ENCODE data around the gene ZNF217.
"Not testable (repeated sequence)": the region's sequence is repeated elsewhere in the genome, so short reads cannot be mapped to it uniquely, and the experiment has no call there.

ZNF217 gene

GRCh38 chr20:53592992-53593465, 610 bp downstream of the ZNF217 start:
- H3K4me3 ChIP-seq (ENCODE audit: control insufficient read depth, low read depth, low read length): peak overlapping the region; percentile 63
- TF ChIP-seq CTCF (conservative IDR thresholded peaks at IDR 0.05; ENCODE audit: control insufficient read depth, insufficient read depth, low read depth, low read length): no peak
- DNase-seq (ENCODE audit: low read depth): no peak

GRCh38 chr20:53592454-53592991, 1.1 kb downstream of the ZNF217 start:
- peak overlapping the region; percentile 63 for H3K4me3 ChIP-seq (ENCODE audit: control insufficient read depth, low read depth, low read length)
- DNase-seq (ENCODE audit: low read depth): peak; percentile 51

GRCh38 chr20:53591941-53592441, 1.6 kb downstream of the ZNF217 start:
- peak overlapping the region; percentile 63 for H3K4me3 ChIP-seq (ENCODE audit: control insufficient read depth, low read depth, low read length)
- DNase-seq (ENCODE audit: low read depth): not testable (repeated sequence)

- peak overlapping the region; percentile 41 for H3K4me3 ChIP-seq (ENCODE audit: control insufficient read depth, low read depth, low read length)
- DNase-seq (ENCODE audit: low read depth): not testable (repeated sequence)
These were observed 2.4 kb downstream of the ZNF217 start for GRCh38 chr20:53591206-53591741.

GRCh38 chr20:53590608-53591007, 3.0 kb downstream of the ZNF217 start:
- DNase-seq (ENCODE audit: low read depth): not testable (repeated sequence)
- peak overlapping the region; percentile 41 for H3K4me3 ChIP-seq (ENCODE audit: control insufficient read depth, low read depth, low read length)

GRCh38 chr20:53590122-53590521, 3.5 kb downstream of the ZNF217 start:
- peak overlapping the region; percentile 22 for H3K4me3 ChIP-seq (ENCODE audit: control insufficient read depth, low read depth, low read length)
- DNase-seq (ENCODE audit: low read depth): not testable (repeated sequence)

- peak overlapping the region; percentile 22 for H3K4me3 ChIP-seq (ENCODE audit: control insufficient read depth, low read depth, low read length)
- not testable (repeated sequence) for DNase-seq (ENCODE audit: low read depth)
These were observed 4.1 kb downstream of the ZNF217 start for GRCh38 chr20:53589321-53590065.

GRCh38 chr20:53587157-53587703, 6.4 kb downstream of the ZNF217 start:
- not testable (repeated sequence) for H3K4me3 ChIP-seq (ENCODE audit: control insufficient read depth, low read depth, low read length)

GRCh38 chr20:53586640-53587039, 7.0 kb downstream of the ZNF217 start:
- no peak overlapping the region for H3K4me3 ChIP-seq (ENCODE audit: control insufficient read depth, low read depth, low read length)
- no peak for DNase-seq (ENCODE audit: low read depth)

More at GRCh38 chr20:53587157-53587703, 6.4 kb downstream of the ZNF217 start:
- DNase-seq (ENCODE audit: low read depth): not testable (repeated sequence)

GRCh38 chr20:53585910-53586309, 7.7 kb downstream of the ZNF217 start:
- H3K4me3 ChIP-seq (ENCODE audit: control insufficient read depth, low read depth, low read length); DNase-seq (ENCODE audit: low read depth): not testable (repeated sequence)

More at GRCh38 chr20:53586640-53587039, 7.0 kb downstream of the ZNF217 start:
- no peak for TF ChIP-seq CTCF (conservative IDR thresholded peaks at IDR 0.05; ENCODE audit: control insufficient read depth, insufficient read depth, low read depth, low read length)

- not testable (repeated sequence) for DNase-seq (ENCODE audit: low read depth); H3K4me3 ChIP-seq (ENCODE audit: control insufficient read depth, low read depth, low read length)
These were observed 8.6 kb downstream of the ZNF217 start for GRCh38 chr20:53585004-53585569.

GRCh38 chr20:53584550-53584913, 9.1 kb downstream of the ZNF217 start:
- not testable (repeated sequence) for H3K4me3 ChIP-seq (ENCODE audit: control insufficient read depth, low read depth, low read length); DNase-seq (ENCODE audit: low read depth)

GRCh38 chr20:53583660-53584549, 9.7 kb downstream of the ZNF217 start:
- H3K4me3 ChIP-seq (ENCODE audit: control insufficient read depth, low read depth, low read length); DNase-seq (ENCODE audit: low read depth): not testable (repeated sequence)

Measured in fibroblast of mammary gland (primary cell).